ENCODE results near the gene YWHAE. TPM values are rescaled to one million over a fixed set of nuclear protein-coding genes. Genes with fewer than 3 reads are reported as not detected.

YWHAE gene
- total and polyA plus RNA-seq, 2 of the 4 experiments (the other 2 are of a cell fraction), result 358 to 774 TPM

GRCh38 chr17:1302761-1303160, 97.3 kb downstream of the YWHAE start:
- Histone ChIP-seq H3K4me3 (ENCODE audit: insufficient read depth, low read depth, low read length) (no peak overlapping the region), H3K23ac (ENCODE audit: low read depth, low read length) (no peak overlapping the region), H2AFZ (replicated peaks; ENCODE audit: low read length, poor library complexity) (no peak overlapping the region), H3K4me2 (ENCODE audit: low read depth, low read length) (no peak overlapping the region), H2BK15ac (ENCODE audit: low read depth, low read length) (no peak overlapping the region), H3K4me1 (ENCODE audit: control insufficient read depth, insufficient read depth, low read length) (no peaks in the 10 kb centered on the region), H2BK5ac (ENCODE audit: low read depth, low read length, poor library complexity, severe bottlenecking) (no peak overlapping the region), H4K5ac (ENCODE audit: low read depth, low read length) (no peak overlapping the region), H3K27me3 (ENCODE audit: control insufficient read depth, insufficient read depth, low read length) (peaks cover 64% of the 10 kb centered on the region), H4K8ac (ENCODE audit: low read depth in 2 of 2, low read length in 2 of 2) (no peak overlapping the region), H3K9me3 (ENCODE audit: control insufficient read depth, insufficient read depth, low read length) (no peaks in the 10 kb centered on the region), H3K36me3 (ENCODE audit: control insufficient read depth, insufficient read depth, low read length) (no peaks in the 10 kb centered on the region), H4K91ac (ENCODE audit: insufficient read depth, low read depth, low read length) (no peak overlapping the region), H3K14ac (replicated peaks; ENCODE audit: low read depth, low read length) (no peak overlapping the region), H3K18ac (ENCODE audit: low read depth, low read length) (no peak overlapping the region), H3K9ac (ENCODE audit: low read depth, low read length) (no peak overlapping the region), H3K79me1 (ENCODE audit: low read depth in 1 of 2, low read length in 2 of 2) (no peaks in the 10 kb centered on the region), H2AK9ac (replicated peaks; ENCODE audit: low read depth, low read length, poor library complexity) (no peak overlapping the region), H2BK20ac (ENCODE audit: low read depth, low read length) (no peak overlapping the region), H3K27ac (ENCODE audit: insufficient read depth, low read length) (no peak overlapping the region), H3K56ac (ENCODE audit: extremely low read depth, insufficient read depth, low read length) (no peak overlapping the region), H2AK5ac (ENCODE audit: low read depth, low read length) (no peak overlapping the region), H3K9me1 (ENCODE audit: insufficient read depth, low read length) (no peaks in the 10 kb centered on the region), H3K4ac (ENCODE audit: low read depth, low read length) (no peak overlapping the region), H4K20me1 (ENCODE audit: insufficient read depth, low read length) (no peaks in the 10 kb centered on the region), H2BK120ac (ENCODE audit: low read depth, low read length) (no peak overlapping the region)
- no TSS peak for BruUV-seq (replicated peaks)
- dilution Hi-C loops (cut with HindIII; ENCODE audit: low sequenced_read_pairs, unreplicated experiment) (no loop called here), in situ Hi-C loops (cut with MboI; ENCODE audit: low sequenced_read_pairs) (no loop called here), intact Hi-C loops (cut with micrococcal nuclease) (no loop called here)
- POLR2A ChIA-PET (ENCODE audit: unreplicated experiment), result no interaction called here
- DNase-seq (no peak), ATAC-seq (ENCODE audit: low read depth) (no peak)
- no peak for TF ChIP-seq MAFK (IDR thresholded peaks at IDR 0.05; ENCODE audit: low read depth, low read length)
- TF ChIP-seq CHD1 (IDR thresholded peaks at IDR 0.05; ENCODE audit: low read depth, low read length), result no peak
- TF ChIP-seq, protein P1, sequence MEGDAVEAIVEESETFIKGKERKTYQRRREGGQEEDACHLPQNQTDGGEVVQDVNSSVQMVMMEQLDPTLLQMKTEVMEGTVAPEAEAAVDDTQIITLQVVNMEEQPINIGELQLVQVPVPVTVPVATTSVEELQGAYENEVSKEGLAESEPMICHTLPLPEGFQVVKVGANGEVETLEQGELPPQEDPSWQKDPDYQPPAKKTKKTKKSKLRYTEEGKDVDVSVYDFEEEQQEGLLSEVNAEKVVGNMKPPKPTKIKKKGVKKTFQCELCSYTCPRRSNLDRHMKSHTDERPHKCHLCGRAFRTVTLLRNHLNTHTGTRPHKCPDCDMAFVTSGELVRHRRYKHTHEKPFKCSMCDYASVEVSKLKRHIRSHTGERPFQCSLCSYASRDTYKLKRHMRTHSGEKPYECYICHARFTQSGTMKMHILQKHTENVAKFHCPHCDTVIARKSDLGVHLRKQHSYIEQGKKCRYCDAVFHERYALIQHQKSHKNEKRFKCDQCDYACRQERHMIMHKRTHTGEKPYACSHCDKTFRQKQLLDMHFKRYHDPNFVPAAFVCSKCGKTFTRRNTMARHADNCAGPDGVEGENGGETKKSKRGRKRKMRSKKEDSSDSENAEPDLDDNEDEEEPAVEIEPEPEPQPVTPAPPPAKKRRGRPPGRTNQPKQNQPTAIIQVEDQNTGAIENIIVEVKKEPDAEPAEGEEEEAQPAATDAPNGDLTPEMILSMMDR (conservative IDR thresholded peaks at IDR 0.05; ENCODE audit: low read depth, low read length), result no peak
- 81% methylated on average over 3 of the region's 18 CpGs; no CpG with 5 or more reads in 1 of the 2 experiments for WGBS, 2 experiments (ENCODE audit: extremely low coverage in 2 of 2, insufficient read length in 1 of 2)
- CTCF ChIA-PET, result no interaction called here
